IPS DF 4.7 (cell line): ENCODE results near the gene RAI1.

Experiments
- DNase-seq: peaks from one replicate; pipeline ENCODE4 v3.0.0-alpha.2; 2013; ENCODE audit warnings: low spot score; ENCODE audit errors: extremely low read depth

RAI1 gene

DNA sequence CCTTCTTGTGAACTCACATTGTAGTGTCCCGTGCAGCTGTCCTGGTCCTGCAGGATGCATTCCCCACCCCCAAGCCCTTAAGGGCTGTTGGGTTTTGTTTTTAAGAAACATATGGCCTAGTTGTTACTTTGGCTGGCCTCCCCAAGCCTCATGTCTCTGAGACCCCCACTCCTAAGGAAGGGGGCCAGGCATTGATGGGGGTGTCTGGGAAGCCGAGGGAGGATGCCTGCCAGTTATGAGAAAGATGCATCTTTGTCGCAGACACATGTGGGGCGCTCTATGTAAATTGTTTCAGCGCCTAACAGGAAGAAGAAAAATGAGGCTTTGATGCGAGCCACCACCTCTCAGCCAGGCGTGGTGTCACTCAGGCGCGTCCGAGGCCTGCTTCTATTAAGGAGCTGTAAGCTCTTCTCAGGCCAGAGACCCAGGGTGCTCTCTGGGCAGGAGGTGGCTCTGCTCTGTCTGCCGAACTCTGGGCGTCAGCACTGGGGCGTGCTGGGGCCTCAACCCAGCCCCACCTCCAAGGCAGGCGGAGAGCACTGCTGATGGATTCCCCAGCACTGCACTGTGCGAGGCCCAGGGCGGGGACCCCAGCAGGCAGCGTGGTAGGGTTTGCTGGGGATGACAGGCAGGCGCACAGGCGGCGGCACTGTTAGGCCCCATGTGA, 85.0 kb downstream of the RAI1 start:
- DNase-seq, result no peak

- DNase-seq, result no peak
These were observed 85.5 kb downstream of the RAI1 start for GRCh38 chr17:17766744-17767120.

DNA sequence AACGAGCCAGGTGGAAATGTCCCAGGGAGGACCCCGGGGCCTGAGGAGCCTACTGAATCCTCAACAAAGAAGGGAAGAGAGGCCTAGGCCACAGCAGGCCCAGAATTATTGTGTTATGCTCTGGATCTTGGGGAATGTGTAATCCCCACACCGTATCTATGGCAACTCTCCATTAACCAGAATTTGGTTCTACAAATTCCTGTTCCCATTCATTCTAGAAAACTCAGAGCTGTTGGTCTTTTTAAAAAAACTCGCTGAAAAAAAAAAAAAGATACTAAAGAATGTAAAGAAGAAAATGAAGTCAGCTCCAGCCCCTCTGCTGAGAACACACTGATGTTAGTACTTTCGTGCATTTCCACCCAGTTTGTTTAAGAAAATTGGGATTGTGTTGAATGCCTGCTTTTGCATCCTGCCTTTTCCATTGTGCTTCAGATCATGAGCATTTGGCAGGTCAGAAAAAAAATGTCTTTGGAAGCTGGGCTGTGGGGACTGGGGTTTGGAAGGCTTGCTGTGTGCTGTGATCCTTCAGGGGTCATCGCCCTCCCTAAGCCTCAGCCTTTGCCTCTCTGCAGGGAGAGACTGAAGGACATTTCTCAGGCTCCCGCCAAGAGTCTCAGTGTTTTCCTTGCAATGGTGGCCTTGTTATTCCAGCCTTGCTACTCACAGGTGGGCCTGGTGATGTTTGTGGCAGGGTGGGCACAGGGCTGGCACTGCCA, 86.1 kb downstream of the RAI1 start:
- DNase-seq, result no peak

GRCh38 chr17:17767887-17768418, 86.7 kb downstream of the RAI1 start:
- DNase-seq, result no peak

DNA sequence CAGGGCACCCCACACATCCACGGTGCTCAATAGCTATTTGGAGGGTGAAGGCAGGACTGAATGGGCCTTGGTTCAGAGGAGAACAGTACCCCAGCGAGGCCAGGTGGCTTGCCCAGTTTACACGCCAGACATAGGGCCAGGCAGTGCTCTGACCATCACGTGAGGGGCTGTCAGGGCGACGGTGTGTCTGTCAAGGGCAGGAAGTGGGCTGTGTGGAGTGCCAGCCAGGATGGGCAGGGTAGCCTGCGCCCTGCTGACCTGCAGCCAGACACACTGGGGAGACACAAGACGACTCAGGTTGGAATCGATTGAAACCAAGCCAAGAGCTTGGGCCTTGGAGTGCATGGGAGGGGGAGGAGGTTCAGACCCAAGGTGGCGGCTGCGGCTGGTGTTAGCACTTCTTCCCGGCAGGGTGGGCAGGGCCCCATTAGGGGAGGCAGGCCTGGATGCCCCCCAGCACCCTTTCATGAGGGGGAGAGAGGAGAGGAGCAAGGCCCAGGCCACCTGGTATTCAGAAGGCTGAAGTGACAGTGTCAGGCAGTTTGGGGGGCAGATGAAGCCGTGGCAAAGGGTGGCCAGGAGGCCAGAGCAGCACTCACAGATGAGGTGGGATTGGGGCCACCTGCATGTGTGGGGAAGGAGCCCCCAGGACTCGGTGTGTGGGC, 87.3 kb downstream of the RAI1 start:
- no peak for DNase-seq

DNA sequence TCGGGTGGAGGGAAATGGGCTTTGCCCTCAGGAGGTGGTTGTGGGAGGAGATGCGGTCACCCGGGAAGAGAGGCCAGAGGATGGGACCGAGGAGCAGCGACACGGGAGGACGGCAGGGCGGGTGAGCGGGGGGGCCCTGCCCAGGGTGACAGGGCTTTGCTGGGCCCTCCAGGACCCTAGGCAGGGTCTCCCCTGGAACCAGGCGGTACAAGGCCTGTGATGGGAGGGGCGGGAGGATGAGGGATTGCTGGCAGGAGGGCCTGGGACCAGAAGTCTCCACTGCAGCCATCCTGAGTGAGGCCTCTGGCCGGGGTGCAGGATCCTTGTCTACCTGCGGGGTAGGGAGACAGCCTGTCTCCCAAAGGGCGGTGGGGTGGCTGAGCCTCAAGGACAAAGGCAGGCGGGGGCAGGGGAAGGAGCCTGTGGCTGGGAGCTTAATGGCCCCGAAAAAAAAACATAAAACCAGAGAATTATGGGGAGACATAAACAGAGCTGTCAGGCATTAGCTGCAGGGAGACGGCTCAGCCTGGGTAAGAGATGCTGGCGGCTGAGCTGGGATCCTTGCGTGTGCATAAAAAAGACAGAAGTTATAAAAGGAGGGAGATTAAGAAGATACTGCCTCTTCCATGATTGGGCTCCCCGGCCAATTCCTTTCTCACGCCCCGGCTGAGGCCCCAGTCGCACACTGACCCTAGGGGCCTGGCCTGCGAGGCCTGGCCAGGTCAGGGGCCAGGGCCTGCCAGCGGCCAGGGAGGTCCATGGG, 88.8 kb downstream of the RAI1 start:
- DNase-seq, result no peak

DNA sequence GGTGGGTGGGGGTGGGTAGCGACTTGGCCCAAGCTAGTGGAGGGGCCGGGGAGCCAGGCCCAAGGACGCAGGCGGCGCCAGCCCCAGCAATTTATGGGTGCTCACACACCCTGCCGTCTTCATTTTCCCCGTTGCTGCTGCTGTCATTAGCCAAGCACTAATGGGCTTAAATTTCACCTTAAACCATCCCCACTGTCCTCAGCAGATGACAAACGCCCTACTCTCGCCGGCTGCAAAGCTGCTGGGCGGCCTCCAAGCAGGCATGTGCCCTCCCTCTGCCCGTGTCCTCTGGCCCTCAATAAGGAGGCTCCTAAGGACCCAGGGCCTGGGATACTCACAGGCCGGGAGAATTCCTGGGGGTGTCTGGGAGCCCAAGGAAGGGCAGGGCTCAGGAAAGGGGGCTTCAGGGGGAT, 89.4 kb downstream of the RAI1 start:
- DNase-seq, result no peak

DNA sequence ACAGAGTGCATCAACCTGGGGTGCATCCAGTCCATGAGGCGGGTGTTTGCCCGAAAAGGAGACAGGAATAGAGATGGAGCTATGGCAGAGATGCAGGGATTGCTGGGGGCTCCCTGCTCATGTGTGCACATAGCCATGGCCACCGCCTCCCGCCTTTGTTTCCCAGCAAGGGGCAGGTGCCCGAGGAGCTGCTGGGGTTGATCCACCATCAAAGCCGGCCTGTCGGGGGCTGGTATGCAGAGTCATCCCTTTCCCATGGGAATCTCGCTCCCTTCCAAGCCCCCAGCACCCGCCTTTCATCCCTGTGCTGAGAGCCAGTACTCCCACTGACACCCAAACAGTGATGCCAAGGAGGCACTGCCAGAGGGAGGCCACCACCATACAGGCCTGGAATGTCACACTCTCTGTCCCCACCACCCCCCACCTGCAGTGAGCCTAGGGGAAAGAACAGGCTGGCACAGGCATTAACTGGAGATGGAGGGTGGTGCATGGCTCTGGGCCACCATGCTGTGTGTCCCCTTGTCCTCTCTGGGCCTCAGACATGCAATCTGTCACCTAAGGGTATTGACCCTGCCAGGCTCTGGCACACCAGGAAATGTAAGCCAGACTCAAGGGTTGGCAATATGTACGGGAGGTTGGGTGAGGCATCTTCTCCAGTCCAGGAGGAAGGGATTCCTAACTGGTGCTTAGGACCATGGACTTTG, 90.4 kb downstream of the RAI1 start:
- DNase-seq, result no peak

DNA sequence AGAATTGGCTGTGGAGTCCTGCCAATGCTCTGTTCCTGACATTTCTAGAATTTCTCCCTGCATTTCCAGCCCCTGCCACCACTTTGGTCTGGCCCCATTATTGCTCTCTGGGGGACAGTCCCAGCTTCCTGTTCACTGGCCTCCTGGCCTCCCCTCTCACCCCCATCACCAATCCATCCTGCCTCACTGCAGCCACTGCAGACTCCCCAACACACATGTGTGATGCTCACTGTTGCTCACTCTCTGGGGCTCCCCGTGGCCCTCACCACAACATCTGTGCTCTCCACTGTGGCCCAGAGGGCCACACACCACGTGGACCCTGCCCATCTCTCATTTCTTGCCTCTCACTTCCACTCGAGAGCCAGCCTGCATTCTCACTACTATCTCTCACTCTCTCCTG, 91.0 kb downstream of the RAI1 start:
- DNase-seq, result no peak

- DNase-seq, result no peak
These were observed 93.0 kb downstream of the RAI1 start for GRCh38 chr17:17774009-17774881.

- no peak for DNase-seq
These were observed 95.6 kb downstream of the RAI1 start for GRCh38 chr17:17776889-17777288.

DNA sequence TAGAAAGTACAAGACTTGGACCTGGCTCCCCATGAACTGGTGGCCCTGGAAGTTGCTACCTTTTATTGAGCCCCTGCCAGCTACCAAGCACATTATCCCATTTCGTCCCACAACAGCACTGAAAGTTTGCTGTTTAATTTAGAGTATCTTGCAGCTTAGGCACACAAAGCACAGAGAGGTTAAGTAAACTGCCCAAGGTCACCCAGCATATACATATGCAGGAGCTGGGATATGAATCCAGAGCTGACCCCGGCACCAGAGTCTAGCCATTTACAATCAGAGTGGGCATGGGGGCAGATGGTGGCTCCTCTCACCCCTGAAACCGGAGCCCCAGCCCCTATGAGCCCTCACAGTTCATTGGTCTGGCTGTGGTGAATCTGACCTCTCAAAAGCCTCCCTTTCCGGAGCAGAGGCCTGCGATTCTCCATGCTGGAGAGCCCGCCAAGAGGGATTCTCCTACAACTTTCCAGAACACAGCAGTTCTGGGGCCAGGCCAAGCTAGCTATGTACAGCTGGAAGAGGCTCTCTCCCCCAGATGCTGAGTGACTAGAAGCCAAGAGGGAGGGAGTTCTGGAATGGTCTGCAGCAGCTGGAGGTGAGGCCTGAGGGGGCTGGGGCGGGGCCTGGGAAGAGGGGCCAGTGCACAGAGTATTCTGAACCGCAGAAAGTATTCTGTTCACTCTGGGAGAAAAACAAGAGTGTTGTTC, 97.2 kb downstream of the RAI1 start:
- no peak for DNase-seq

DNA sequence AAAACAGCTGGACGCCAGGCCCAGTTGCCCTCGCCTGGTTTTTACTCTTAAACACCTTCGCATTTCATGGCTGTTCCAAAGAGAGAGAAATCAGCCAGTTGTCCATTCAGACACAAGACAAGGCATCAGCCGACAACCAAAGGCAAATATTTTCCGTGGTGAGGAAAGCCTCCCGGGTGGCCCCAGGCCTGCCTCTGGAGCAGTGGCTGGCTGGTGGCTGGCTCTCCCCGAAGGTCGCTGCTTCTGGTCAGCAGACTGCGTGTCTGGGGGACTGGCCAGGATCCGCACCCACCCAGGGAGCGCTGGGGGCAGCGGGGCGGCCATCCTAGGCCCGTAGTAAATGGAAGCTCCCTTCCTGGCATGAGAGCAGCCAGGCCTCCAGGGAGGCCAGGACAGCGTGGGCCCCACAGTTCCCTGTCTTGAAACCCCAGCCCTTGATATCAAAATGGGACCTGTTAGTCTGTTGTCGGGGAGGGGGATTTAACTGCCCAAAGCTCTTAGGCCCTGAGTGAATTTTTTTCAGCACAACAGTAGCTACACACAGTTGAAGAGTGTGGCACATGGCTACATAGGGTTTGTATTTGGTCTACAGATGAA, 97.9 kb downstream of the RAI1 start:
- no peak for DNase-seq

DNA sequence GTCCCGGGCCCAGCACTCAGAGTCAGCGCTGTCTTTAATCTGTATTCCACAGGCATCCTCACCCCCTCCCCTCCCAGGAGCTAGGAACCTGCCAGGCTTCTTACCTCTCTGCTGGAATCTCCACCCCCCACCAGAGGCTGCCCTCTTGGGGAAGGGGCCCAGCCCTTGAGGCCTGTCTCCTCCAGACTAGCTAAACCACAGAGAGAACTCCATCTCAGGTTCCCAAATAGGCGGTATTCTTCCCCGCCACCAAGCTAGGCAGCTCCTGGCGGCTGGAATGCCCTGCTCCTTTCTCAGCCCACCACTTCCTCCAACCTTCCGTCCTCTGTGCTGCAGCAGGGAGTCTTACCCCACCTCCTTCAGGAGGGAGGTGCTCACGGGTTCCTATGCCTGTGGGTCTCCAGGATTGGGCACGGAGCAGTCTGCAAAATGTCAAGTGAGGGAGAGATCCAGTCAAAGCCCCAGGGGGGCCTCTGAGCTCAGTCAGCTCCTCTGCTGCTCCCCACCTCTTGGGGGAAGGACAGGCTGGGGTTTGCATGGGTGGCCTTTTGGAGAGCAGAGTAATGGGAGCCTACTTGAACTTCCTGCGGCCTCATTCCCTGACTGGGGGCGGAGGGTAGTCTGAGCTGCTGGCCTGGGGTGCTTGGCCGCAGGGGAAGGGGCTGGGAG, 99.8 kb downstream of the RAI1 start:
- DNase-seq, result peak; percentile 64

GRCh38 chr17:17781591-17782496, 100.6 kb downstream of the RAI1 start:
- DNase-seq, result no peak

- no peak for DNase-seq
These were observed 101.4 kb downstream of the RAI1 start for GRCh38 chr17:17782523-17783115.
